GM12872 (cell line): Measurements from ENCODE around the gene MMEL1.
A peak's percentile ranks its signal among the peaks of the same experiment; 100 is the strongest.

Experiments
- CTCF ChIP-seq: IDR thresholded peaks from 3 replicates; pipeline ENCODE4 v1.5.1; 2011; ENCODE audit warnings: low read depth, mild to moderate bottlenecking, low read length, moderate library complexity; ENCODE audit not compliant: insufficient read depth

Gene MMEL1

GRCh38 chr1:2643414-2644077 lies 10.7 kb upstream of the MMEL1 start:
- no peak for TF ChIP-seq CTCF

- TF ChIP-seq CTCF: 0 out of 3 replicates have a peak, but pooled peaks have one; percentile 5
These were observed 10.0 kb upstream of the MMEL1 start for GRCh38 chr1:2642560-2643413.

- no peak for TF ChIP-seq CTCF
These were observed 9.3 kb upstream of the MMEL1 start for GRCh38 chr1:2642131-2642559.

GRCh38 chr1:2641381-2642130 lies 8.7 kb upstream of the MMEL1 start:
- TF ChIP-seq CTCF: no peak

- no peak for TF ChIP-seq CTCF
These were observed 7.8 kb upstream of the MMEL1 start for GRCh38 chr1:2640626-2641025.

GRCh38 chr1:2639607-2640521 lies 7.0 kb upstream of the MMEL1 start:
- TF ChIP-seq CTCF: no peak
